HG02759 (cell line): Measurements from ENCODE around the gene ABLIM1.
A peak's percentile ranks its signal among the peaks of the same experiment; 100 is the strongest.

ENCODE experiments used
- ATAC-seq: cut with Tn5 transposase; IDR thresholded peaks from one replicate; pipeline ENCODE4 v1.9.1; 2021; ENCODE audit warnings: mild to moderate bottlenecking, moderate library complexity; ENCODE audit not compliant: unreplicated experiment

ABLIM1 gene

GRCh38 chr10:114523876-114524275, 134.2 kb downstream of the ABLIM1 start:
- no peak for ATAC-seq

DNA sequence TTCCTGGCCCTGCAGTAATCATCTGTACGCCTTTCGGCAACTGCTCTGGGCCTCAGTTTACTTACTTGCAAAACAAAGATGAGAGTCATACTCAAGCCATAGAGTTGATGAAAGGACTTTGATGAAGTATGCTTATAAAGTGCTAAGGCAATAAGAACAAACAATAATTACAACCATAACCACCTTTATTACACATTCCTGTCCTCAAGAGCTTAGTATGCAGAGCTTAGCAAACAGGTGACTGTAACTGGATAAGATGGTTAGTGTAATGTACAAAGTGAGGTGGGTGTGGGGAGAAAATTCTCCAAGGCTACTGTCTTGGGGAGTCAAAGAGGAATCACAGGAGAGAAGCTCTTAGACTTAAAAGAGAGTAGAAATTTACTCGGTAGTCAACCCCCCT, 136.8 kb downstream of the ABLIM1 start:
- no peak for ATAC-seq

DNA sequence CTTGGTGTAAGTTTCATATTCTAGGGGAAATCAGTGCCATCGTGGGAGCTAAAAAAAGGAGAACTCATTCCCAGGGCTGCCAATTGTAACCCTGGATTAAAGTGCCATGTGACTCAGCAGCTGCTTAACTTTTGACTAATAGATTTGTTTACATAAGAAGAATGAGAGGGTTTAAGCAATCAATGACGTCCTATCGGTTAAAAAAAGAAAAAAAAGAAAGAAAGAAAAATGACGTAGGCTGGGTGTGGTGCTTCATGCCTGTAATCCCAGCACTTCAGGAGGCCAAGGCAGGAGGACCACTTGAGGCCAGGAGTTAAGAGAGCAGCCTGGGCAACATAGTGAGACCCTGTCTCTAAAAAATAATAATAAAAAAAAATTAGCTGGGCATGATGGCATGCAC, 137.6 kb downstream of the ABLIM1 start:
- no peak for ATAC-seq

- no peak for ATAC-seq
Measured at GRCh38 chr10:114519756-114520293, 138.2 kb downstream of the ABLIM1 start.

DNA sequence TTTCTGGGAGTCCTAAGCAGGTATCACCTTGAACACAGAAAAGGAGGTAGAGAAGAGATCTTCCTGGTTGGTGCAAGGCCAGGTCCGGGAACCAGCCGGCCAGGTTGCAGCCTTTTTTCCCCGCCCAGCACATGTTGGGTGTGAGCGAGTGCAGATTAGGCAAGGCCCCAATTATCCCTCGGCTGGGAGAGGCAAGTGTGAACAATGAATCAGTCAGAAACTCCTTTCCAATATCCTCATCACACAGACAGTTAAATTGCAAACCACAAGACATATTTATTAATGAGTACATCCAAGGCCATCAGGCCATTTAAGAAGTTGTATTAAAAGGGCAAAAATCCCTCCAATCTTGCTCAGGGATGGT, 138.8 kb downstream of the ABLIM1 start:
- no peak for ATAC-seq

DNA sequence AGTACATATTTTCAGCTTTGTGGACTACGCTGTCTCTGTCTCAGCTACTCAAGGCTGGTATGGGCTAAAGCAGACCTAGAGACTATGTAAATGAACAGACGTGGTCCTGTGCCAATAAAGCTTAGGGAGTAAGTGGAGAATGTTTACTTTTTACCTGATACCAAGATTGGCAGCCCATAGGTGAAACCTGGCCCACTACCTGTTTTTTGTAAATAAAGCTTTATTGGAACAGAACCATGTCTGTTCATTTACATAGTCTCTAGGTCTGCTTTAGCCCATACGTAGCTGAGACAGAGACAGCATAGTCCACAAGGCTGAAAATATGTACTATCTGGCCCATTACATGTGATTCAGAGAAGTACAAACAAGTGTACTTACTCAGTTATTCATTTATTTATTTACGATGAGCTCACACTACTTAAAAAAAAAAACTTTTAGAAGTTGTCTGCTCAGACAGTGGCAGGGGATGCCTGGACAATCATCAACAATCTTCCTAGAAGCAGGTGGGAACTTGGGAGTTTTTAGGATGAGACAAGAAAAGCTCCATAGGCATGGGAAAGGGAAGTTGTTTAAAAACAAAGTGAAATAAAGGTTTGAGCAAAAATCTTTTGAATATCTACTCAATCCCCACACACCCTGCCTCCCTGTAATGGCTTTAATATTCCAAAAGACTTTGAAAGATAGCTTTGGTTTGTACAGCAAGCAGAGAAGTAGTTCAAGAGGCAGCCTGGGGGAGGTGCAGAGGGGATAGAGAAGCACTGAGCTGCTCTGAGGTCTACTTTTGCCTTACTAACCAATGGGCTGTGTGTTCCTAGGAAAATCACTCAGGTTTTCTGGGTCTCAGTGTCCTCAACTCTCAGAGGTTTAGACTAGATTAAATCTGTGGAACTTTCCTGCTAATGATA, 139.4 kb downstream of the ABLIM1 start:
- no peak for ATAC-seq

- no peak for ATAC-seq
Measured at GRCh38 chr10:114517368-114518250, 140.5 kb downstream of the ABLIM1 start.

DNA sequence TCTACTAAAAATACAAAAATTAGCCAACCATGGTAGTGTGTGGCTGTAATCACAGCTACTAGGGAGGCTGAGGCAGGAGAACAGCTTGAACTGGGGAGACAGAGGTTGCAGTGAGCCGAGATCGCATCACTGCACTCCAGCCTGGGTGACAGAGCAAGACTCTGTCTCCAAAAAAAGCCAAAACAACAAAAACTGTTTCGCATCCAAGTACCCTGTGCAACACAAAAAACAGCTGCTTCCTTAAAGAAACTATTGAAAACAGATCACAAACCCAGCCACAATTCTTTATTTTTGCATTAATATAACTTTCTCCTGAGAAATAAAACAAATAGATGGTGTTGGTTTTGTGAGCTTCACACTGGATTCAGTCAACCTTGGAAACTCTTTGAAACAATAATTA, 141.7 kb downstream of the ABLIM1 start:
- ATAC-seq, result no peak

- no peak for ATAC-seq
Measured at GRCh38 chr10:114515298-114515914, 142.7 kb downstream of the ABLIM1 start.

GRCh38 chr10:114513381-114513792, 144.7 kb downstream of the ABLIM1 start:
- no peak for ATAC-seq

- ATAC-seq, result no peak
Measured at GRCh38 chr10:114511881-114512280, 146.2 kb downstream of the ABLIM1 start.

DNA sequence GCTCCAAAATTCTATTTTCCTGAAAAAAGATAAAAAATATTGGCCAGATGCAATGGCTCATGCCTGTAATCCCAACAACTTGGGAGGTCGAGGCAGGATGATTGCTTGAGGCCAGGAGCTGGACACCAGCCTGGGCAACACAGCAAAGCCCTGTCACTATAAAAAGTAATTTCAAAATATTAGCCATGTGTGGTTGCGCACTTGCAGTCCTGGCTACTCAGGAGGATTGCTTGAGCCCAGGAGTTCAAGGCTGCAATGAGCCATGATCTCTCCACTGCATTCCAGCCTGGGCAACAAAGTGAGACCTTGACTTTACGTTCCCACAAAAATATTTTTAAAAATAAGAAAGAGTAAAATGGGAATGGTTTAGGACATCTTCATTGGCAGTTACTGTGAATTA, 149.7 kb downstream of the ABLIM1 start:
- no peak for ATAC-seq

GRCh38 chr10:114507449-114507848, 150.6 kb downstream of the ABLIM1 start:
- ATAC-seq, result no peak

- no peak for ATAC-seq
Measured at GRCh38 chr10:114506871-114507385, 151.1 kb downstream of the ABLIM1 start.

- ATAC-seq, result no peak
Measured at GRCh38 chr10:114504769-114505579, 153.1 kb downstream of the ABLIM1 start.

- no peak for ATAC-seq
Measured at GRCh38 chr10:114502074-114502473, 156.0 kb downstream of the ABLIM1 start.

GRCh38 chr10:114501650-114502049, 156.4 kb downstream of the ABLIM1 start:
- no peak for ATAC-seq

DNA sequence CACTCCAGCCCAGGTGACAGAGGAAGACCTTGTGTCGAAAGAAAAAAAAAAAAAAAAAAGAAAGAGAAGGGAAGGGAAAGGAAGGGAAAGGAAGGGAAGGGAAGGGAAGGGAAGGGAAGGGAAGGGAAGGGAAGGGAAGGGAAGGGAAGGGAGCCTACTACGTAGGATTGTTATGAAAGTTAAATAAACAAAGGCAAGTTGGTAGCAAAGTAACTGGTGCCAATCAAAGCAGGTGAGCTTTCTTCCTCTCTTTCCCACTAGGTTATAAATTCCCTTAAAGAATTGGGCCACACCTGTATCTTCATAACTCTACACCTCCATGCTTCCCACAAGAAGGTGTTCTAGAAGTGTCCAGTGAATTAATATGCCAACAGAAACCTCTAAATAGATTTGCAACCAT, 157.4 kb downstream of the ABLIM1 start:
- no peak for ATAC-seq

DNA sequence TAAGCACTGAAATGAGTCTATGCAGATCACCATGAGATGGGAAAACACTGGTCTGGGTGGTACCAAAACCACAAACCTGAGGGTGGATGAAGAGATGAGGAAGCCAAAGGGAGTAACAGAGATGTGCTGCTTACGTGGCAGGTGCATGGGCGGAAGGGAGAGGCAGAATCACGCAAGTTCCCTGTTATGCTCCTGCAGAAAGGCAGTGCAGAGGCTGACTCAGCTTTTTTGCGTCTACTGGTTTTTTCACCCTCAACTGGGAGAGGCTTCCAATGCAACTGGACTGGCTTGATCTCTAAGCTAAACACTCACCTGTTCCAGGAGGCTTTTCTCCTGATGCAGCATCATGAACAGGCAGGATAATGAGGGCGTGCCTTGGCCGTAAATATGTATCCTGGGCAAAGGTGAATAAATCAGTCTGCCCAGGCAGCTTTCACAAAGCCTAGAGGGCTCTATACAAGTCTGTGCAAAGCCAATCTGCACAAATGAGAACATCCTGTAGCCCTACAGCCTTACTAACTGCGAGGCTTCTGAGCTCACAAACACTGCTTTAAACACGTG, 158.4 kb downstream of the ABLIM1 start:
- peak; percentile 34 for ATAC-seq

DNA sequence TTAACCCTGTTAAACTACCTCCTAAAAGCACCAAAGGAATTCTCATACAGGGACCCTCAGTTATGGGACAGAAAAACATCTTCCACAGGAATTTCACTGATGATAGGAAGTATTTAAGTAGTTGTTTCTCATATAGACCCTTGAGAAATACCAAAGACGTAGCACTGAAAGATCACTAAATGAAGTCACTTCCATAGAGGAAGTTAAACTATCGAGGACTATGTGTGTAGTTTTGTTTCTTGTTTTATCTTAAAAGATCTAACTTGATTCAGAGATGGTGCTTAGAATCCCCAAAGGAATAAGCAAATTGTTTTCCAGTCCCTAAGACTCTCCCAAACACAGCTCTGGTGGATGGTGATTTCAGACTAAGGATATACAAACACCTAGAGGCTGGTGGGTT, 159.0 kb downstream of the ABLIM1 start:
- ATAC-seq, result peak; percentile 20
